Ramos (cell line): ENCODE data around the gene CYS1.

ENCODE experiments used
- in situ Hi-C: fragments of 300-500 bp; cut with MboI; formaldehyde crosslinking; loops from one replicate; pipeline ENCODE4 v1.14.3; 2022; ENCODE audit warnings: low sequenced_read_pairs; ENCODE audit not compliant: unreplicated experiment

The CYS1 gene

DNA sequence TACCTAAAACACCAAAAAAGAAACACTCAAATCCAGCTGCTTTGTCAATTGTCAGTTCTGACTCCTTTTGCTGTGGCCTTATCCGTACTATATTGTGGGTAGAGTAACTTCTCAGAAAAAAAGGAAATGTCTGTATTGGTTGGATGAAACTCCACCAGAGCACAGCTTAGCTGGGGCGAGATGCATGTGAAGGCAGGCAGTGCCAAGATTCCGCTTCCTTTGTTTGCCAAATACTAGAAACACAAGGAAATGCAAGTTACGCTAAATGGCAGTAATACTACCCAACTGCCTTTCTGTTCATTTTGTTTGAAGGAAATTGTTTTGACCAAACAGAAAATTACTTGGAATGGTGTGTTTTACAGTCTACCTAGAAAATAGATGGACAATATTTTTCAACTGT lies 26.9 kb downstream of the CYS1 start:
- in situ Hi-C loops: no loop called here

- in situ Hi-C loops: no loop called here
Measured at GRCh38 chr2:10052216-10052615, 28.0 kb downstream of the CYS1 start.

GRCh38 chr2:10048501-10049171 lies 31.6 kb downstream of the CYS1 start:
- in situ Hi-C loops: loop anchor here (5.0 kb wide), 1 partner anchor 236 kb away; no protein-coding TSS in a partner anchor

DNA sequence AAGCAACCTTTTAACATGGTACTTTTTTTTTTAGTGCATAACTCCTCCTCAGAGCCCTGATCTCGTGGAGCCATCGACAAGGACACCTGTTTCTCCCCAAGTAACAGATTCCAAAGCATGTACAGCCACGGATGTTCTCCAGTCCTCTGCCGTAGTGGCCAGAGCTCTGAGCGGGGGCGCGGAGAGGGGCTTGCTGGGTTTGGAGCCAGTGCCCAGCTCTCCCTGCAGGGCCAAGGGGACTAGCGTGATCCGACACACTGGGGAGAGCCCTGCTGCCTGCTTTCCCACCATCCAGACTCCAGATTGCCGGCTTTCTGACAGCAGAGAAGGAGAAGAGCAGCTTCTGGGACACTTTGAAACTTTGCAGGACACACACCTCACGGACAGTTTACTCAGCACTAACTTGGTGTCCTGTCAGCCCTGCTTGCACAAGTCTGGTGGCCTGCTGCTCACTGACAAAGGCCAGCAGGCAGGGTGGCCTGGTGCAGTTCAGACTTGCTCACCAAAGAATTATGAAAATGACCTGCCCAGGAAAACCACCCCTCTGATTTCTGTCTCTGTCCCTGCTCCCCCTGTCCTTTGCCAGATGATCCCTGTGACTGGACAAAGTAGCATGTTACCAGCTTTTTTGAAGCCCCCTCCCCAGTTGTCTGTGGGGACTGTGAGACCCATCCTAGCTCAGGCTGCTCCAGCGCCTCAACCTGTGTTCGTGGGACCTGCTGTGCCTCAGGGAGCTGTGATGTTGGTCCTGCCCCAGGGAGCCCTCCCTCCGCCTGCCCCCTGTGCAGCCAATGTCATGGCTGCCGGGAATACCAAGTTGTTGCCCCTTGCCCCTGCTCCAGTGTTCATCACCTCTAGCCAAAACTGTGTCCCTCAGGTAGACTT lies 32.4 kb downstream of the CYS1 start:
- in situ Hi-C loops: loop anchor here (5.0 kb wide), 1 partner anchor 236 kb away; no protein-coding TSS in a partner anchor

- in situ Hi-C loops: loop anchor here (5.0 kb wide), 1 partner anchor 235 kb away; no protein-coding TSS in a partner anchor
Measured at GRCh38 chr2:10046931-10047330, 33.3 kb downstream of the CYS1 start.

GRCh38 chr2:10045561-10046355 lies 34.5 kb downstream of the CYS1 start:
- in situ Hi-C loops: loop anchor here (5.0 kb wide), 1 partner anchor 233 kb away; no protein-coding TSS in a partner anchor

DNA sequence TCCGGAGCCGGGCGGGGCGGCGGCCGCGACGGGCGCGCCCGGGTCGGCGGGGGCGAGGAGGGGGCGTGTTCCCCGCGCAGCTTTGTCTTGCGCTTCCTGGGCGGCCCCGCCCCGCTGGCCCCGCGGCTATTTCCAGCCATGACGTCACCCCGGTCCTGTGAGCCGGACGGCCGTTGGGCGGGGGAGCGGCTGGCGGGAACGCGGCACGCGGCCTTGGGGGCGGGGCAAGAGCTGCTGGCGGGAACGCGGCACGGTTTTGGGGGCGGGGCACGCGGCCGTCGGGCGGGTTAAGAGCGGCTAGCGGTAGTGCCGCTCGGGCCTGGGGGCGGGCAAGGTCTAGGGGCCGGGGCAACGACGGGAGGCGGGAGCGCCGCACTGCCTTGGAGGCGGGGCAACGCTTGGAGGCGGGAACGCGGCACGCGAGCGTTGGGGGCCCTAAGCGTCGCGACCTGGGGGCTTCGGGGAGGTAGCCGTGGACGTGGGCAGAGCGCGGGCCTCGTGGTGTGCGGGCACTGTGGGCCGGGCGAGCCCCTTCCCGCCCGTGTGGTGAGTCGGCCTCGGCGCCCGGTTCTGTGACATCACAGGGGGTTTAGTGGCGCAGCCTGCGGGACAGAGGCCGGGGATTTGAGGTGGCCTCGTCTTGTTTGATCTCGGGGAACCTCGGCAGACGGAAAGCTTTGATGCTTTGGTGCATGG lies 36.2 kb downstream of the CYS1 start:
- in situ Hi-C loops: no loop called here

DNA sequence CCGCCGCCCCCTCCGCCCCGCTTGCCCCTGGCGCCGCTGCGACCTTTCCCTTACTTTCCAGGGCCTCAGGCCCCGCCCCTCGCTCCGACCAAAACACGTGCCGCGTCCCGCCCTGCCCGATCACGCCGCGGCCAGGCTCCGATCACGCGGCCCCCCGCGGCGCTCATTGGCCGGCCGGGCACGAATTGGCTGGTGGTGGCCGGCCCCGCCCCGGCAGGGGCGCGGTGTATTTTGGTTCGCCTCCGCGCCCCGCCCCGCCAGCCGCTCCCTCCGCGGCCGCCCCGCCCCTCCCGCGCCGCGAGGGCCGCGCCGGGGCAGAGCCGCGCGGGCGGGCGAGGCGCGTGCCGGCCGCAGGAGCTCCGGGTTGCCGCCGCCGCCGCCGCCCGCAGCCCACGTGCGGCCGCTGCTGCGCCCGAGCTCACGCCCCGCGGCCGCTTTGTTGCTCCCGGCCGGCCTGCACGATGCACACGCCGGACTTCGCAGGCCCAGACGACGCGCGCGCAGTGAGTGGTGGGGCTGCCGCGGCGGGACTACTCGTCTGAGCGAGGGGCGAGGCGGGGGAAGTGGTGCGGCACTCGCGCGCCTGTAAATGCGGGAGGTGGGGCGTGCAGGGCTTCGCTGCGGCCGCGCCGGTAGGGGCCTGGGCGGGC lies 36.8 kb downstream of the CYS1 start, which contains the start of gene KLF11:
KLF11 (plus strand) TSS at position 295 of the 650 bp plus-strand sequence; CDS start at position 462, 167 bp downstream.
- in situ Hi-C loops: no loop called here

DNA sequence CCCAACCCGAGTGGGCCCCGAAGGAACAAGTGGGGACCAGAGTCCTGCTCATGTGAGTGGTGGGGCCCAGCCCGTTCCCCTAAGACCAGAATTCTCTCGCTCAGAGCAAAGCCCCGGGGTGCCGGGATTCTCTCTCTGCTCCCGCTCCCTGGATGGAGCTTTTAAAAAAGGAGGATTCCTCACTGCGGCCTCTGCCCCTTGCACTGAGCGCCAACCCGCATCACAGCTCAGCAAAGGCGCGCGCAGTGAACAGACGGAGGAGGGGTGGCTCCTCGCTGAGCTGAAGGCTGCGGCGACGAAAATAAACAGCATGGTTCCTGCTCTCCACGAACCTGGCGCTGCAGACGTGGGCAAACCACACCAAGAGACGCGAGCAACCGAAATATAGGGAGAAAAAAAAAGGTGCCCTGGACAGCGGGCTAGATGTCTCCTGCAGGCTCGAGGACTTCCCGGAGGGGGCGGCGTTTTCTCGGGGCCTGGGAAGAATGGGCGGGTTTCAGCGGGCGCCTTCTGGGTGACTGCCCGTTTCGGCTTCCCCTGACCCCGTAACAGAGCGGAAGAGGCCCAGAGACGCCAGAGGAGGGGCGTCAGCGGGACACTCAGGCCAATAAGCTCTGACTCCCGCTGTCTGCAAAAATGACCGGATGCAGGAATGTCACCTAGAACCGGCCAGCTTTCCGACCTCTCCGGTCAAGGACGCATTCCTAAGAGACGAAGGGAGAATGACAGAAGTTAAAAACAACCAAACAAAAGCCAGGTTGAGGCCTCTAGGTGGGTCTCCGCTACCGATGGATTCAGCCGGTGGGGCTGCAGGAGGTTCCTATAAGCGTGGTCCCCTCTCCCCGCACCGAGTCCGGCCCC lies 37.7 kb downstream of the CYS1 start:
- in situ Hi-C loops: no loop called here

- in situ Hi-C loops: no loop called here
Measured at GRCh38 chr2:10041711-10042110, 38.5 kb downstream of the CYS1 start.

DNA sequence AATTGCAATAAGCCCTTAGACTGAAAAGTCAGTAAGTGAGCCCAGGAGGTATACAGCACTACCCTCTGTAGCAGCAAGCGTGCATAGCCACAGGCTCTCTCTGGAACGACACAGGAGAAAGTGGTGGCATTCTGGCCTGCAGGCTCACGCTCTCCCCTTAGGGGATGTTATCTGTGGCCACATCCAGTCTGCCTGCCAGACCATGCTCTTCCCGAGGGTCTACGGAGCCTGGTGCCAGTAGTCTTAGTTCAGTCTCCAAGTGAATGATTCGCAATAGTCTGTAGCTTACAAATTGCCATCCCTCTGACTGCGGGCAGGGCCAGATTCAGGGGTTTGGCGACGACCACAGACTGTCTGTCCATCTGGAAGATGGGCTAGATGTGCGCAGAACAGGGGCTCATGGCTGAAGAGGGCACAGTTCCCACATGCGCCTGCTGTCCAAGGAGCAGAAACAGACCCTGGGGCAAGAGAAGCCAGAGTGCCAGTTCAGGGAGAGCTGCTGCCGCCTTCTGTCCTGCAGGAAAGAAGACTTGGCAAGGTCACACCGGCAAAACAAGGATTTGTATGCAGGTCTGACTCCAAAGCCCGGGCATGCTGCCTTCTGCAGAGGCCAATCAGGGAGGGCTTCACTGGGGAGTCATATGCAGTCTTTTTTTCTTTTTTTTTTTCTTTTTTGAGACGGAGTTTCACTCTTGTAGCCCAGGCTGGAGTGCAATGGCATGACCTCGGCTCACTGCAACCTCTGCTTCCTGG lies 40.4 kb downstream of the CYS1 start:
- in situ Hi-C loops: no loop called here

- in situ Hi-C loops: no loop called here
Measured at GRCh38 chr2:10038716-10039115, 41.5 kb downstream of the CYS1 start.

DNA sequence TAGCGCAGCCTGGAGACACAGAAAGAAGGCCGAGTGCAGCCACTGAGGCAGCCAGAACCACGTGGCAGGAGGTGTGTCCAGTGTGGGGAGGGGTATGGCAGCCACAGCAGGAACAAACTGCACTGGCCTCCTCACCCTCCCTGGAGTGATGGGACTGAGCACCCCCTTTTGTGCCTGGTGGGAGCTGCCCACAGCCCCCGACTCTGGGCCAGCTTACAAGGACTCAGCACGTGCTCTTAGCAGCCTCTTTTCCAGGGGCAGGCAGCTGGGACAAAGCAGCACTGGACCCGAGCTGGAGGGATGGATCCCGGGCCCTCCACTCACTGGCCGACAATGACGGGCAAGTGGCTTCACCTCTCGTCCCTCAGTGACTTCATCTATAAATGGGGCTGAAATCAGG lies 42.1 kb downstream of the CYS1 start:
- in situ Hi-C loops: no loop called here

GRCh38 chr2:10036095-10036884 lies 43.9 kb downstream of the CYS1 start:
- in situ Hi-C loops: no loop called here

- in situ Hi-C loops: no loop called here
Measured at GRCh38 chr2:10035633-10036032, 44.6 kb downstream of the CYS1 start.

DNA sequence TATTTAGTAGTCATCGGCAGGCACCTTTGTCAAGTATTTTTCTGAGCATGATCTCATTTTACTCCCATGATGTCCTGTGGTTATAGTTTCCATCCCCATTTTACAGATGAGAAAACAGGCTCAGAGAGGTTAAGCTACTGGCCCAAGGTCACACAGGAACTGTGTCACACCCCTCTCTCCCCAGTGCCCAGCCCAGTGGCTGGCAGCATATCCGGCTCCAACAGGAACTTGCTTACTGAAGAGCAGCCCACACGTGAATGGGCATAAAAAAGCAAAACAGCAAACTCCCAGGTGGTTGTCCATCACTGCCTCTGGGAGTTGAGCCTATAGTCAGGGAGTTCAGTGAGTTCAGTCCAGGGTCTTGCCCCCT lies 45.2 kb downstream of the CYS1 start:
- in situ Hi-C loops: no loop called here
